Measurements from ENCODE around the gene TRMO.

Gene TRMO

DNA sequence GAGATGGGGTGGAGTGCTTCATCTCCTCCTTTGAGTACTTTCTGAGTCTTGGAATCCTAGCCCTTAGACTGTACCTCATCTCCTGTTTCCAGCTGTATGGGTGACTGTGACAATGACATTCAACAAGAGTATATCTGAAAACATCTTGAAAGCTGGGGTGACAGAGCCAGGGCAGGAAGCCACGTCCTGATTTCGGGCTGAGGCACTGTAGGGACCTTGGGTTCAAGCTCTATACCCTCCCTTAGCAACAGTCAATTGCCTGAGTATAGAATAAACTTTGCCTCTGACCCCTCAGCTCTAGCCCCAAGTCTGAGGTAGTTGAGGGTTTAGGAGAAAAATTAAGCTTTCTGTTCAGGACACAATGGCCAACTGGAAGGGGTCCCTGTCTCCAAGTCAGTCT is 63.0 kb downstream of the TRMO start:
- no peak for DNase-seq

DNA sequence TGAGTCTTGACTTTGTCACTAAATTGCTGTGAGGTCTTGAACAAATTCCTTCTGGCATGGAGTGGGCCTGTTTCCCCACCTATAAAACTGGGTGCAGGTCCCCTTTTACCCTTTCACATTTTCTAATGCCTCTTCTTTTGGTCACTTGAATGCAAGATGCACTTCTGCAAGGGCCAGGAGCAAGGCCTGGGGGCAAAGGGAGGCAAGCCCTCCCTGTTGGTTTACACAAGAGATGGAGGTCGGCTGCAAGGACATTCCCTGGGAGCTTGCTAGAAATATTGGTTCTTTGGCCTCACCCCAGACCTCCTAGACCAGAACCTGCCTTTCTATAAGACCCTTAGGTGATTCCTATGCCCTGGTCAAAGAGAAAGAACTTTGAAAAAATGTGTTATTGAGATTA is 63.5 kb downstream of the TRMO start:
- no peak for DNase-seq

DNA sequence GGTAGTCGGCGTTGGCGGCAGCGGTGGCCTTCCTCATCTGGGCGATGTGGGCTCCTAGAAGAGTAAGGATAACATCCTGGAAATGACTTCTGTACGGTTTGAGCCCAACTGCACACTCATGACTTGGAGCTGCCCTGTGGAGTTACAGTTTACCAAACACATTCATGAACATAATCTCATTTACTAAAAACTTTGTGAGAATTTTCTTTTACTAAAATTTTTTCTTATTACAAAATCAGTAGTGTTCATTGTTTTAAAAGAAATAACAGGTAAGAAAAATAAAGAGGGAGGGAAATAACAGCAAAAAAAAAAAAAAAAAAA is 63.9 kb downstream of the TRMO start:
- DNase-seq: no peak

DNA sequence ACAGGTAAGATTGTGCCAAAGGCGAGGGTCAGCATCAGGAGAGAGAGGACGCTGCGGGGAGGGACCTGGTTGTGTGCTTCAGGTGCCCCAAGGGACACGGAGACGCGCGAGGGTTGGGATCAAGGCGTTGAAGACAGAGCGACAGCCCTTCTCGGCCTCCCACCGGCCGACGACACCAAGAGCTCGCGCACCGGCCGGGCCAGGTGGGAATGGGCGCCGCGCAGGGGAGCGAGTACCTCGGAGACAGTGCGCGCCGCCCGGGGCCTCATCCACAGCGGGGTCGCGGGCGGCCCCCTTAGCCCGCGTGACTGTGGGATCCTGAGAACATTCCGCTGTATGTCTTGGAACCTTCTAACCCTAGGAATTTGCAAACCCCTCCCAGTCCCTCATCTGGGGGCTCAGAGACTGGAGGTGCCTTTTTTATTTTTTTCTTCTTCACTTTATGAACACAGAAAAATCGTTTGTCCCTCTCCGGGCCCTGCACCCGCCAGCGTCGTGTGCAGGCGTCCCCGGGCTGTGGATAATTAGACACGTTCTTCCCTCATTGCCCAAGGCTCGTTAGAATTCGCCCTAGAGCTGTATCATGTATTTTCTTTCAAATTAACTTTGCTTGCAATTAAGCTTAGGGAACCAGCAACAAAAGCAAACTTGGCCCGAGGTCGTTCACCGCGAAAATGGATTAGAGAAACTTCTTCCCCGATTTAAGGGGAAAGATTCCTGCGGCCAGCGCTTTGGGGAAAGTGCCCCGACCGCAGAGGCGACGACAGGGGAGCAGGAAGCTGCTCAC is 64.5 kb downstream of the TRMO start:
- peak; percentile 55 for DNase-seq

DNA sequence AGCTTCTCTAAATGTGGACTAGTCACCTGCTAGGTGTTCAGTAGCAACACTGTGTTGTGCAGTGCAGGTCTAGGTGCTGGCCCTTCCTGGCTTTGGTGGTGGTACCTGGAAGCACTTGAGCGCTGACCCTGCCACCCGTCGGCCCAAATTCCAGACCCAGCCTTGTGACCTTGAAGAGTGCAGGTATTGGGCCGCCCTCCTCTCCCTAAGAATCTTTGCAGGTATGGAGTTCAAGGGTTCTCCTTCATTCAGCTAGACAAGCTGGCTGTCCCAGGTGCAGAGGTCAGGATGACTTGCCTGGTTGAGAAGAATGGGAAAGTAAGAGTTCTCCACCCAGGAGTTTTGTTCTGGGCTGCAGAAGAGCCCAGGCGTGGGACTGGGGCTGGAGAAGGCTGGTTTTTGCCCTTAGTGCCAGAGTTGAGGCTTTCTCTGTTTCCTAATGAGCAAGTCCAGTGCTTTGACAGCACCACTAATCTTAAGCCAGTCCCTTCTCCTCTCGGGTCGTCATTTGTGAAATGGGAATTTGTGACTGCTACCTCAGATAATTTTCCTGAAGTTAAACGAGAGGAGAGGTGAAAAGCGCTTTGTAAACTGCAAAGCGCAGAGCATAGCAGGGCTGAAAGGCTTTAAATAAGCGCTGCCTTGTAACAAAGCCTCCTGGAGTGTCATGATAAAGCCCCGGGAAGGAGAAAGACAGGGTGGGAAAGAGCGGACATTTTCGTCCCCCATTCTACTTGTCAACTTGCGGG is 65.3 kb downstream of the TRMO start:
- no peak for DNase-seq

DNA sequence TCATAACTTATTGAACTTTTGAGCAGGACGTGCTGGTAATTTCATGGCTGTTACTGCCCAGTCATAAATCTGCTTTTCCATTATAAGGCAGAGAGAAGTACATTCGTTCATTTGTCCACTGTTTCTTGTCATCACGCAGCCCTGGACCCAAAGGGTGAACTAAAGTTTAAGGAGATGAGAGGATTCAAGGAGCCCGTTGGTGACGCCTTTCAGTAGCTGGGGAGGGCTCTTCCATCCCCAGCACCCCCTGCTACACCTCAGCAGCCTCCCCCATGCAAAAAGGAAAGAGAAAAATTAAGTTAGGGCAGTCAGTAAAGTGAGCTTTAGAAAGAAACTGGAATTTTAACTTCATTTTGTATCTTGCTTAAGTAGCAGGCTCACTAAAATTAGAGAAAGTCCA is 66.4 kb downstream of the TRMO start:
- DNase-seq: no peak

DNA sequence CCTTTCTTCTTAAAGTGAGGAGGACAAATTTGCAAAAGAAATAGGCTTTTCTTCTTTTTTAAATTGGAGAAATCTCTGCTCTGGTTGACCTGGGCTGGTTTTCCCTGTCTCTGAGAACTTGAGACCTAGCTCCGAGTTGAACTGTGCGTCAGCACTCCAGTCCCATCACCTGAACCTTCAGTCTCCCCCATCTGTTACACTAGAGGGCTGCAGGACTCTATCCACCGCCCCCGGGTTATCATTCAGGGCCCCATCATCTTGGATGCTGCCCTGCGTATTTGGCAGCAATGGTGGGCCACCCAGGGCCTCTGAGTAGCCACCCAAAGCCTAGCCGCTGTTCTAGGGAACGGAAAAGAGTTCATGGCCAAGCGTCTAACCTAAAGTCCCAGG is 66.8 kb downstream of the TRMO start:
- DNase-seq: no peak

DNA sequence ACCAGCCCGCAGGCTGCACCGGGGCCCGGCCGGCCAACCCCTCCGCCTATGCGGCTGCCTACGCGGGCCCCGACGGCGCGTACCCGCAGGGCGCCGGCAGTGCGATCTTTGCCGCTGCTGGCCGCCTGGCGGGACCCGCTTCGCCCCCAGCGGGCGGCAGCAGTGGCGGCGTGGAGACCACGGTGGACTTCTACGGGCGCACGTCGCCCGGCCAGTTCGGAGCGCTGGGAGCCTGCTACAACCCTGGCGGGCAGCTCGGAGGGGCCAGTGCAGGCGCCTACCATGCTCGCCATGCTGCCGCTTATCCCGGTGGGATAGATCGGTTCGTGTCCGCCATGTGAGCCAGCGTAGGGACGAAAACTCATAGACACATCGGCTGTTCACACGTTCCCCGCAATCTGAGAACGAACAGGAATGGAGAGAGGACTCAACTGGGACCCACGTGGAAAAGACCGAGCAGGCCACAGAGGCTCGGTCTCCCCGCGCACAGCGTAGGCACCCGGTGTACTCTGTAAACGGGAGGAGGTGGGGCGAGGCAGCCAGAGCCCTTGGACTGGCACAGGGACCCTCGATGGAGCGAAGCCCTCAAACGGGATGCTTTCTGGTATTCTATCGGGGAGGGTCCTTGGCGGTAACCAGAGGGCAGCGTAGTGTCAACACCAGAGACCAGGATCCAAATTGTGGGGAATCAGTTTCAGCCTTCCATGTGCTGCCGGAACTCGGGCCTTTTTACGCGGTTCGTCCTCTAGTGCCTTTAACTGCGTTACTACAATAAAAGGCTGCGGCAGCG is 67.4 kb downstream of the TRMO start:
- no peak for DNase-seq
